ENCODE data around the gene DDX3Y. TPM values are rescaled to one million over a fixed set of nuclear protein-coding genes. Genes with fewer than 3 reads are reported as not detected.

Gene DDX3Y
- total RNA-seq: 10 to 100 TPM in 2 of 4 donors, not detected in 2; 40.8 to 42.2 TPM
- polyA plus RNA-seq: 22.0 TPM
- long read RNA-seq, donor 1, full-length matches to known transcripts: 24 of 40 reads
- long read RNA-seq, donor 1, partial matches to known transcripts: 4 of 40 reads
- long read RNA-seq, donor 1, other reads (novel, unspliced or antisense): 12 of 40 reads
- long read RNA-seq, donor 2, full-length matches to known transcripts: 12 of 15 reads
- long read RNA-seq, donor 2, partial matches to known transcripts: 0 of 15 reads
- long read RNA-seq, donor 2, other reads (novel, unspliced or antisense): 3 of 15 reads
- long read RNA-seq, donor 3: 0 reads
- long read RNA-seq, donor 4: 0 reads

GRCh38 chrY:12904618-12905516, at the start of gene DDX3Y:
DDX3Y (plus strand) TSS chrY:12904868; CDS start chrY:12904937, 69 bp downstream.
- peak in 1 of 2 donors; percentile 100 for ATAC-seq
- intact Hi-C loops (cut with DNase I): no loop called here
- H3K9me3 ChIP-seq (ENCODE audit: control insufficient read depth, low read length): no peaks in the 10 kb centered on the region
- WGBS: 2% methylated on average over 54 of the region's 54 CpGs
- peak in 1 of 3 donors; percentile 90 for DNase-seq
- no peaks in the 10 kb centered on the region for H3K4me1 ChIP-seq (ENCODE audit: control insufficient read depth, insufficient read depth, low read length)
- H3K27me3 ChIP-seq (ENCODE audit: control insufficient read depth, insufficient read depth): no peaks in the 10 kb centered on the region
- H3K27ac ChIP-seq (ENCODE audit: low read length): peak within 1 kb of the TSS; percentile 87
- peak within 1 kb of the TSS; percentile 86 for H3K4me3 ChIP-seq (ENCODE audit: low read length)

GRCh38 chrY:12855791-12856275, 48.8 kb upstream of the DDX3Y start:
- Histone ChIP-seq H3K4me3 (ENCODE audit: low read length) (no peak overlapping the region), H3K9me3 (ENCODE audit: control insufficient read depth, low read length) (no peaks in the 10 kb centered on the region), H3K27ac (ENCODE audit: low read length) (no peak overlapping the region), H3K27me3 (ENCODE audit: control insufficient read depth, insufficient read depth) (no peaks in the 10 kb centered on the region), H3K4me1 (ENCODE audit: control insufficient read depth, insufficient read depth, low read length) (no peaks in the 10 kb centered on the region)
- intact Hi-C loops (cut with DNase I): no loop called here
- no peak for ATAC-seq
- no peak for DNase-seq

GRCh38 chrY:12867960-12868359, 36.7 kb upstream of the DDX3Y start:
- Histone ChIP-seq H3K27me3 (ENCODE audit: control insufficient read depth, insufficient read depth) (no peaks in the 10 kb centered on the region), H3K27ac (ENCODE audit: low read length) (no peak overlapping the region), H3K9me3 (ENCODE audit: control insufficient read depth, low read length) (no peaks in the 10 kb centered on the region), H3K4me1 (ENCODE audit: control insufficient read depth, insufficient read depth, low read length) (no peaks in the 10 kb centered on the region), H3K4me3 (ENCODE audit: low read length) (no peak overlapping the region)
- ATAC-seq (no peak), DNase-seq (no peak)
- intact Hi-C loops (cut with DNase I): no loop called here
- WGBS: 91% methylated on average over 2 of the region's 2 CpGs

GRCh38 chrY:12896973-12897372, 7.7 kb upstream of the DDX3Y start:
- no peaks in the 10 kb centered on the region for H3K4me1 ChIP-seq (ENCODE audit: control insufficient read depth, insufficient read depth, low read length)
- H3K9me3 ChIP-seq (ENCODE audit: control insufficient read depth, low read length): no peaks in the 10 kb centered on the region
- H3K4me3 ChIP-seq (ENCODE audit: low read length): no peak overlapping the region
- H3K27me3 ChIP-seq (ENCODE audit: control insufficient read depth, insufficient read depth): no peaks in the 10 kb centered on the region
- DNase-seq (no peak), ATAC-seq (no peak)
- no peak overlapping the region for H3K27ac ChIP-seq (ENCODE audit: low read length)
- intact Hi-C loops (cut with DNase I): no loop called here

- intact Hi-C loops (cut with DNase I): no loop called here
- no peak for ATAC-seq
Measured at GRCh38 chrY:12898604-12899003, 6.1 kb upstream of the DDX3Y start.

GRCh38 chrY:12905517-12905872, 827 bp downstream of the DDX3Y start:
- DNase-seq (peak in 1 of 3 donors; percentile 80), ATAC-seq (peak in 1 of 2 donors; percentile 94)
- Histone ChIP-seq H3K4me1 (ENCODE audit: control insufficient read depth, insufficient read depth, low read length) (no peaks in the 10 kb centered on the region), H3K27ac (ENCODE audit: low read length) (peak overlapping the region; percentile 87), H3K4me3 (ENCODE audit: low read length) (peak overlapping the region; percentile 86), H3K27me3 (ENCODE audit: control insufficient read depth, insufficient read depth) (no peaks in the 10 kb centered on the region), H3K9me3 (ENCODE audit: control insufficient read depth, low read length) (no peaks in the 10 kb centered on the region)
- intact Hi-C loops (cut with DNase I): no loop called here
- 4% methylated on average over 19 of the region's 19 CpGs for WGBS

More at GRCh38 chrY:12898604-12899003, 6.1 kb upstream of the DDX3Y start:
- Histone ChIP-seq H3K4me1 (ENCODE audit: control insufficient read depth, insufficient read depth, low read length) (no peaks in the 10 kb centered on the region), H3K27me3 (ENCODE audit: control insufficient read depth, insufficient read depth) (no peaks in the 10 kb centered on the region), H3K9me3 (ENCODE audit: control insufficient read depth, low read length) (no peaks in the 10 kb centered on the region), H3K27ac (ENCODE audit: low read length) (no peak overlapping the region), H3K4me3 (ENCODE audit: low read length) (no peak overlapping the region)
- WGBS: 32% methylated on average over 2 of the region's 2 CpGs
- DNase-seq: no peak

GRCh38 chrY:12905895-12906294, 1.2 kb downstream of the DDX3Y start:
- peak overlapping the region; percentile 86 for H3K4me3 ChIP-seq (ENCODE audit: low read length)

GRCh38 chrY:12913541-12913940, 8.9 kb downstream of the DDX3Y start:
- WGBS: 95% methylated on average over 4 of the region's 4 CpGs
- intact Hi-C loops (cut with DNase I): no loop called here
- ATAC-seq (no peak), DNase-seq (no peak)
- H3K27ac ChIP-seq (ENCODE audit: low read length): no peak overlapping the region
- H3K4me1 ChIP-seq (ENCODE audit: control insufficient read depth, insufficient read depth, low read length): no peaks in the 10 kb centered on the region
- H3K4me3 ChIP-seq (ENCODE audit: low read length): no peak overlapping the region
- no peaks in the 10 kb centered on the region for H3K9me3 ChIP-seq (ENCODE audit: control insufficient read depth, low read length)
- no peaks in the 10 kb centered on the region for H3K27me3 ChIP-seq (ENCODE audit: control insufficient read depth, insufficient read depth)

More at GRCh38 chrY:12905895-12906294, 1.2 kb downstream of the DDX3Y start:
- ATAC-seq (no peak), DNase-seq (no peak)
- Histone ChIP-seq H3K27me3 (ENCODE audit: control insufficient read depth, insufficient read depth) (no peaks in the 10 kb centered on the region), H3K27ac (ENCODE audit: low read length) (peak overlapping the region; percentile 50), H3K9me3 (ENCODE audit: control insufficient read depth, low read length) (no peaks in the 10 kb centered on the region), H3K4me1 (ENCODE audit: control insufficient read depth, insufficient read depth, low read length) (no peaks in the 10 kb centered on the region)
- WGBS: 1% methylated on average over 15 of the region's 15 CpGs
- intact Hi-C loops (cut with DNase I): no loop called here

GRCh38 chrY:12928043-12928442, 23.4 kb downstream of the DDX3Y start:
- no peak for ATAC-seq
- no peak overlapping the region for H3K4me3 ChIP-seq (ENCODE audit: low read length)
- no peak overlapping the region for H3K27ac ChIP-seq (ENCODE audit: low read length)
- H3K9me3 ChIP-seq (ENCODE audit: control insufficient read depth, low read length): no peaks in the 10 kb centered on the region
- WGBS: 50% methylated on average over 3 of the region's 3 CpGs
- H3K4me1 ChIP-seq (ENCODE audit: control insufficient read depth, insufficient read depth, low read length): peaks cover 6% of the 10 kb centered on the region
- DNase-seq: no peak
- H3K27me3 ChIP-seq (ENCODE audit: control insufficient read depth, insufficient read depth): no peaks in the 10 kb centered on the region
- intact Hi-C loops (cut with DNase I): no loop called here

GRCh38 chrY:12941725-12942687, 37.3 kb downstream of the DDX3Y start:
- intact Hi-C loops (cut with DNase I): no loop called here
- H3K9me3 ChIP-seq (ENCODE audit: control insufficient read depth, low read length): no peaks in the 10 kb centered on the region
- H3K4me3 ChIP-seq (ENCODE audit: low read length): no peak overlapping the region
- DNase-seq (no peak), ATAC-seq (no peak)
- no peaks in the 10 kb centered on the region for H3K27me3 ChIP-seq (ENCODE audit: control insufficient read depth, insufficient read depth)
- WGBS: 73% methylated on average over 5 of the region's 5 CpGs
- H3K4me1 ChIP-seq (ENCODE audit: control insufficient read depth, insufficient read depth, low read length): no peaks in the 10 kb centered on the region
- H3K27ac ChIP-seq (ENCODE audit: low read length): no peak overlapping the region

Measured in right cardiac atrium (tissue), 5 donors.